HG02763 (cell line): ENCODE results near the gene SPOCK3.
A peak's percentile ranks its signal among the peaks of the same experiment; 100 is the strongest.
"Not testable (repeated sequence)": the region's sequence is repeated elsewhere in the genome, so short reads cannot be mapped to it uniquely, and the experiment has no call there.

Experiments used
- ATAC-seq: cut with Tn5 transposase; IDR thresholded peaks from one replicate; pipeline ENCODE4 v1.9.1; 2021; ENCODE audit warnings: mild to moderate bottlenecking, moderate library complexity; ENCODE audit not compliant: unreplicated experiment

The SPOCK3 gene

GRCh38 chr4:167234316-167234881, at the start of gene SPOCK3:
SPOCK3 (minus strand) TSS chr4:167234494.
- no peak for ATAC-seq

- no peak for ATAC-seq
Observed at GRCh38 chr4:167282171-167282864, 48.0 kb upstream of the SPOCK3 start.

DNA sequence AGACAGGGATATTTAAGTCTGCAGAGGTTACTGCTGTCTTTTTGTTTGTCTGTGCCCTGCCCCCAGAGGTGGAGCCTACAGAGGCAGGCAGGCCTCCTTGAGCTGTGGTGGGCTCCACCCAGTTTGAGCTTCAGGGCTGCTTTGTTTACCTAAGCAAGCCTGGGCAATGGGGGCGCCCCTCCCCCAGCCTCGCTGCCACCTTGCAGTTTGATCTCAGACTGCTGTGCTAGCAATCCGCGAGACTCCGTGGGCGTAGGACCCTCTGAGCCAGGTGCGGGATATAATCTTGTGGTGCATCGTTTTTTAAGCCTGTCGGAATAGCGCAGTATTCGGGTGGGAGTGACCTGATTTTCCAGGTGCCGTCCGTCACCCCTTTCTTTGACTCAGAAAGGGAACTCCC, 47.3 kb upstream of the SPOCK3 start:
- ATAC-seq = not testable (repeated sequence)

- ATAC-seq = no peak
Observed at GRCh38 chr4:167274351-167274750, 40.1 kb upstream of the SPOCK3 start.

GRCh38 chr4:167265231-167265630, 30.9 kb upstream of the SPOCK3 start:
- no peak for ATAC-seq

DNA sequence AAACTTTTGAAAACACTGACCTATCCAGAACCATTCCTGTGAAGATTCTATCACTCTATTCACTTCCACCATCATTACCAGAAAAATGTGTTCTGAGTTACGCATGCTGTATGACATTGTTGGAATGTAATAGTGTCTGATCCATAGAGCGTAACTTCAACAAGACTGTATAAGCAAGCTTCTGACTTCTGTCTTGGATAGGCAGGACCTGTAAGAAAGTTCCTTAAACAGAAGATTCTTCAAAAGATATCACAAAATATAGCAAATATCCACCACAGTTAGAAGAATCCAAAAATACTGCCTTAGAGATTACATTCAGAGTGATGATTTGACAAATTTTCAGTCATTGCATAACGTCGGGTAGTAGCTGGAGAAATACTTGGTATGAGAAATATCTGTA, 14.0 kb upstream of the SPOCK3 start:
- no peak for ATAC-seq

- no peak for ATAC-seq
Observed at GRCh38 chr4:167239627-167240026, 5.3 kb upstream of the SPOCK3 start.

DNA sequence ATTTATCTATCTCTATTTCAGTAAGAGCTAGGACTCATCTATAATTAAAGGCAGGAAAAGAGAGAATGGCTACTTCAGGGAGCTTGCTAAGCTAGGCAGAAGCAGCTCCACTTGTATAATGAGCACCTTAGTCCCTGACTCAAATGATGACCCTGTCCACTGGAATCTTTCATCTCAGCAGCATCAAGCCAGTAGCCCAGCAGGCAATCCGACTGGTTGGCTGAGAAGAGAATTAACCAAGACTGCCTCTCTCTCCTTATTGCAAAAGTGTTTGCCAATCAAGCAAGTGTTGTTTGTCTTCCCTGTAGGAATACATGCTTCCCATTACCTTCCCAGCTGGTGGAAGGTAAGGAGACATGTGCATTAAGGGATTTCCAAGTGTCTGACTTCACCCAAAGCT, 3.9 kb upstream of the SPOCK3 start:
- ATAC-seq = no peak

DNA sequence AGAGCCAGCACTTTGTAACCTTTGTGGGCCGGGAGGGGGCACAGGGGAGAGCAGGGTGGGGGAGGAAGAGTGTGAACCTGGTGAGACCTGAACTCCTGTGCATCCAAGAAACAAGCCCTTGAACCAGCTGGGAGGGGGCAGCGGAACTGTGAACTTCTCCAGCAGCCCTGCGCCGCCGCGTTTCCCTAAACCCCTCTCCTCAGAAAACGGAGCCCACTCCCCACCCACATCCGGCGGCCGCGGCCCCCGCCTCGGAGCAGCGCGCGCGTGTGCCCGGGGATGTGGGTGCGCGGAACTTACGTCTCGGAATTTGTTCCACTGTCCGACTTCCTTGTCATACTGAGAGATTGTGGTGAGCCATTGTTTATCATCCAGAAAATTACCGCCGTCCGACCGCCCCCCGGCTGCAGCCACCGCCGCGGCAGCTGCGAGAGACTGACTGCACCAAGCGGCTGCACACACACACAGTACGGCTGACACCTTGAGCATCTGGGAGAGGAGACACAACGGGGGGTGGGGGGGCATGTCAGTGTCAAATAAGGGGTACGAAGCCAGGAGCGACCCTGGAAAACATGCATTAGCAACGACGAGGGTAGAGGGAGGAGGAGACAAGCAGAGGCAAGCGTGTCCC, 494 bp downstream of the SPOCK3 start:
- no peak for ATAC-seq

- ATAC-seq = no peak
Observed at GRCh38 chr4:167232805-167233684, 1.2 kb downstream of the SPOCK3 start.

- no peak for ATAC-seq
Observed at GRCh38 chr4:167230744-167231143, 3.5 kb downstream of the SPOCK3 start.

GRCh38 chr4:167222099-167222498, 12.2 kb downstream of the SPOCK3 start:
- ATAC-seq = peak; percentile 71

- no peak for ATAC-seq
Observed at GRCh38 chr4:167221084-167221483, 13.2 kb downstream of the SPOCK3 start.

- ATAC-seq = no peak
Observed at GRCh38 chr4:167218022-167218608, 16.2 kb downstream of the SPOCK3 start.

DNA sequence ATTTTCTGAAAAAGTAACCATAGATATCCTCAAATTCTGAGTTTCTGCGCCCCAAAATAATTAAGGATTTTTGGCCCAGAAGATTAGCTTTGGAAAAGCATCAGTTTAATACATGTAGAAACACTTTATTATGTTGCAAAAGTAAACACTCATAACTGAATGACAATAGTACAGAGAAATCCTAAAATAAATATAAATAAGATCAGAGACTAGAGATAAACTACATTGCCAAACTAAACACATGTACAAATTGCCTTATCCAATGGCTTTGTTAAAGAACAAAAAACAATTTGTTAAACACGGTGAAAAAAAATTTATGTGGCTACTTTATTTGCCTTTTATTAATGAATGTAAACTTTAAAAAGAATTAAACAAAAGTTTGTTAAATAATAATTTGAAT, 17.5 kb downstream of the SPOCK3 start:
- no peak for ATAC-seq

DNA sequence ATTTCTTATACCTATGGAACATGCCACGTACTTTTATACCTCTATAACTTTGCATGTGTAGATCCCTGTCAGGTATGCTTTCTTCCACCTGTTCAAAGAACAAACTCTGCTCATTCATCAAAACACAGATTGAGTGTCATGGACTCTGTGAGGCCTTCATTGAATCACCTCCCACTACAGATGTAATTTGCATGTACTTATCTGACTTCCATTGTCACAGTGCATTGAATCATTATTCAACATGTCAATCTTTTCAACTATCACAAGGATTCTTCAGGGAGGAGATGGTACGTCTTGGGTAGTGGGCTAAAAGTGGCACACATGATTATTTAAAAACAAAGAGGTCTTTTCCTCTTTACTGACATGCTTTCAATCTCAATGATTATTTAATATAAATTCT, 24.1 kb downstream of the SPOCK3 start:
- ATAC-seq = no peak

- ATAC-seq = no peak
Observed at GRCh38 chr4:167196344-167197012, 37.8 kb downstream of the SPOCK3 start.

DNA sequence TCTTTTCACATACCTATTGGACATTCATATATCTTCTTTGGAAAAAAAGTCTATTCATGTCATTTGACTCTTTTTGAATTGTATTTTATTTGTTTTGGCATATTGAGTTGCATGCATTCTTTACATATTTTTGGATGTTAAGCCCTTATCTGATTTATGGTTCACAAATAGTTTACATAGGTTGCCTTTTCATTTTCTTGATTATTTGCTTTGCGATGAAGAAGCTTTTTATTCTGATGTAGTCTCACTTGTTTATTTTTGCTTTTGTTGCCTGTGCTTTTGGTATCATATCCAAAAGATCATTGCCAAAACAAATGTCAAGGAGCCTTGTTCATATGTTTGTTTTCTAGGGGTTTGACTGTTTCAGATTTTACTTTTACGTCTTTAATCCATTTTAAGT, 43.9 kb downstream of the SPOCK3 start:
- ATAC-seq = no peak

DNA sequence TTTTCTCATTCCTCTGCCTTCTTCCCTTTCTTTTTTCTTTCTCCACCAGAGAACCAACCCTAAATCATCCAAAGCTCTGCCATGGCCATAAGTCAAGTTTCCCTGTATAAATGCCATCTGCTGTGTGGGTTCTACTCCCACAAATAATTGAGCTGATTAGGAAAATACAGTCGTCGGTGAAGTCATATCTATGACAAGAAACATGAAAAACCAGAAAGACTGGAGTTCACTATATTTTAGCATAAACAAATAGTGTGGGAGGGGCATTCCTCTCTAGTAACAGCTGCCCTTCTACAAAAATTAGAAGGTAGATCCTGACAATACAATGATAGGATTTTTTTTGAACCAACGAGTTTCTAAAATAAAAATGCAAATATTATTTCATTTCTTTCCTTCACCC, 48.8 kb downstream of the SPOCK3 start:
- no peak for ATAC-seq

- no peak for ATAC-seq
Observed at GRCh38 chr4:167183036-167183435, 51.3 kb downstream of the SPOCK3 start.

DNA sequence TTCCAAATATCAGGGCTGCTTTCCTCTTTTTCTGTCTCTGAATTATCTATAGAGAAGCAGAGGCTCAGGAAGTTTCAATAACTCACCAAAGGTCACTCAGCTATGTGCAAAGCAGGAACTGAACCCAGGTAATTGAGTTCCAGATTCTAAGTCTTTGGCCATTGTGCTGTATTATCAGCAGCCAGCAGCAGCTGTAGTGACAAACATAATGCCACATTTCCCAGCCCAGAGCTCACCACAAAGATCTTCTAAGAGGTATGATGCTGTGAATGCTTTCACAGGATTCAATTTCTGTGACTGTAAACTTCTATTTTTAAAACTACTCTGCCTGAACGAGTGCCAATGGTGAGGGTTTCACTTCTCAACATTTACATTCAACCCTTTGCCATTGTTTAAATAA, 56.4 kb downstream of the SPOCK3 start:
- ATAC-seq = no peak
